Fibroblast of the aortic adventitia (primary cell): ENCODE measurements around the gene ANKRD17. TPM values are rescaled to one million over a fixed set of nuclear protein-coding genes. Genes with fewer than 3 reads are reported as not detected.
A peak's percentile ranks its signal among the peaks of the same experiment; 100 is the strongest.

Source experiments
- DNase-seq: peaks from one replicate; pipeline ENCODE4 v3.0.0-alpha.2; 2010; ENCODE audit warnings: low read depth
- H3K4me3 ChIP-seq: 2 replicates; pipeline ENCODE4 v1.5.1; 2011; ENCODE audit warnings: low read depth, mild to moderate bottlenecking, control low read depth, low read length, moderate library complexity
- CTCF ChIP-seq: IDR thresholded peaks from 2 replicates; pipeline ENCODE4 v1.5.1; 2011; ENCODE audit warnings: mild to moderate bottlenecking, low read length, control low read depth, inconsistent platforms; ENCODE audit not compliant: insufficient read depth
- total RNA-seq: library from RNA; depleted of rRNA; stranded (reverse); fragments of >200 nt; gene quantifications from 2 replicates; pipeline ENCODE4 v1.2.3, GENCODE V29; 2012; ENCODE audit warnings: low replicate concordance

Gene ANKRD17
- total RNA-seq, 1 donor, result 72.5 TPM

DNA sequence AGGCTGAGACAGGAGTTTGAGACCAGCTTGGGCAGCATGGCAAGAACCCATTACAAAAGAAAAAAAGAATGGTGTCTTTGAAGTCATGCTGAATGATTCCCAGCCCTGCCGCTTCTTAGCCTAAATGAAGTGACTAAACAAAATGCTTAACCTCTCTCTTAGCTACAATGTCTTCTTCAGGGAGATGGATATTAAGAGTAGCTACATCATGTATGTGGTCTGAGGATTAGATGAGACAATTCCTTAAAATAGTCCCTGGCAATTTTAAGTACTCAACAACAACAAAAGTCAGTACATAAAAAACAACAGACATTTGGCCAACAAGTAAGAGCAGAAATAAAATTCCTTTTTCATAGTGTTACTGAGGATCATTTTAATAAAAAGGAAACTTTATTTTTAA is 124.8 kb downstream of the ANKRD17 start:
- H3K4me3 ChIP-seq, result no peak overlapping the region
- TF ChIP-seq CTCF, result no peak
- no peak for DNase-seq

DNA sequence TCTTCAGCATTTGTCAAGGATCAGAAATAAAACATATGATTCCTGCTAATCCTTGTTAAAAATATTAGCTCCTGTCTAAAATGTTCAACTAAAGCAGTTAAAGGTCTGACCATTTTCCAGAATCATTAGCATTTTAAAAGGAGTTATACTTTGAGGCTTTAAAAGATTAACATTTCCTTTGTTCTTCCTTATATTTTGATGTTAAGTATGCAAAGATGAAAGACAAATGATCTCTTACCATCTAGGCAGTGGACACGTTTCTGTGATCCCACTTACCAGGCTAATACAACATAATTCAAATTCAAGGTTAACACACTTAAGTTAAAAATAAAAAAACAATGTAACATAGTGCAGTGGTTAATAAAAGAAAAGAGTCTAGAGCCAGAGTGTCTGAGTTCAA is 127.3 kb downstream of the ANKRD17 start:
- H3K4me3 ChIP-seq, result no peak overlapping the region
- no peak for TF ChIP-seq CTCF
- DNase-seq, result no peak

GRCh38 chr4:73129319-73129718 is 129.3 kb downstream of the ANKRD17 start:
- no peak overlapping the region for H3K4me3 ChIP-seq
- no peak for TF ChIP-seq CTCF
- no peak for DNase-seq

DNA sequence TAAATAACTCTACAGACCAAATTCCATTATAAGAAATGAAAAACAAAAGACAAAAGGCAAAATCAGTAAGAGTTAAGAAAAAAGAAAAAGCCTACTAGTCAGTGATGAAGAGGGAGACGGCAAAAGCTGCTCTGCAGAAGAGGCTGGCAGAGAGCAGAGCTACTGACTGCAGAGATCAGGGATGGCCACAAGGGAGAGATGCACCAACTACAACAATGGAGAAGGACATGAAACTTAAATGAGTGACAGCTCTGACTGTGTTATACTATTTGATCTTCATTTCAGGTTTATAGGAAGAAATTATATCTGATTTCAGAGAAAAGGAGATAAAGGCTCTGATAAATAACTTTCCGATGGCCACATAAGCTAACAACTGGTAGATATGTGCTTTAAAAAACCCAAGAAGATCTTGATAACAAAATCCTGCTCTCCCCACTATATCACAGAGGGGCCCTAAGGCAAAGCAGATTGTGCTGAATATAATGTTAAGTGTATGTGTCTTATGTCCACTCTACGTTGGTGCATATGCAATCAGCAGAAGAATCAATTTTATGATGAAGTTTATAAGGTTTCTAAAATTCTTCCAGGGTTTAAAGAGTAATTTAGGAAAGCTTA is 130.7 kb downstream of the ANKRD17 start:
- TF ChIP-seq CTCF, result peak; percentile 40
- no peak for DNase-seq
- H3K4me3 ChIP-seq, result no peak overlapping the region

- no peak overlapping the region for H3K4me3 ChIP-seq
- DNase-seq, result no peak
- no peak for TF ChIP-seq CTCF
Observed at GRCh38 chr4:73109493-73109892, 149.1 kb downstream of the ANKRD17 start.

DNA sequence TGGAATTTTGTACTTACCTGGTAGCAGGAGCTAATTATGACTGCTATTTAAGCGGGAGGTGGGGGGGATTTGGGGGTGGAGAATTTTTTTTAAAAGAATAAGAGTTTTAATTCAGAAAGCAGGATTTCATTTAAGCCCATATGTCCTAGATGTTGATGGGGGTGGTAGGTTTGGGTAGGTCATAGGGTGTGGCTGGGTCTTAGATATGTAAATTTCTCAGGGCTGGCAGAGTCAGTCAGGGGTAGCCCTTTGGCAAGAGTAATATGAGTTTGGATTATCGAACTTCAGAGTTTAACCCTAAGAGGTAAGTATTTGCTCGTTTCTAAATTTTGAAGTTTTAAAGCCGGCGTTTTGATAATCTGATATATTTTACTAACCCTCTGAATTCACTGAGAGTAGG is 153.9 kb downstream of the ANKRD17 start:
- DNase-seq, result no peak
- H3K4me3 ChIP-seq, result no peak overlapping the region
- TF ChIP-seq CTCF, result no peak
